ENCODE measurements around the gene MBOAT2. TPM values are rescaled to one million over a fixed set of nuclear protein-coding genes. Genes with fewer than 3 reads are reported as not detected.
"Not testable (repeated sequence)": the region's sequence is repeated elsewhere in the genome, so short reads cannot be mapped to it uniquely, and the experiment has no call there.

The MBOAT2 gene
- total and polyA plus RNA-seq, 4 donors, result 0.57 to 65.5 (median 3.2) TPM

- 70% methylated on average over 7 of the region's 7 CpGs for WGBS
- no peak overlapping the region for H3K9ac ChIP-seq (ENCODE audit: low read depth in 1 of 2, low read length in 2 of 2)
- H3K4me3 ChIP-seq (ENCODE audit: low read depth in 1 of 3, low read length in 3 of 3), result no peak overlapping the region
- no peak for DNase-seq (ENCODE audit: low spot score)
- TF ChIP-seq HNF4G (IDR thresholded peaks at IDR 0.05) (no peak), NR2F2 (IDR thresholded peaks at IDR 0.05) (no peak)
- no peak overlapping the region for H3K27ac ChIP-seq (ENCODE audit: low read depth in 1 of 2, low read length in 2 of 2)
- no peaks in the 10 kb centered on the region for H3K9me3 ChIP-seq (ENCODE audit: control insufficient read depth in 4 of 4, low read length in 3 of 4)
- H3K36me3 ChIP-seq (ENCODE audit: control insufficient read depth in 4 of 4, insufficient read depth in 3 of 4, low read depth in 1 of 4, low read length in 3 of 4), result no peaks in the 10 kb centered on the region
- H3K4me1 ChIP-seq (ENCODE audit: control insufficient read depth in 4 of 4, insufficient read depth in 4 of 4, low read length in 3 of 4), result no peaks in the 10 kb centered on the region
- no peaks in the 10 kb centered on the region for H3K27me3 ChIP-seq (ENCODE audit: control insufficient read depth in 4 of 4, insufficient read depth in 4 of 4, low read length in 3 of 4)
Measured at GRCh38 chr2:9045595-9045994, 42.1 kb upstream of the MBOAT2 start.

GRCh38 chr2:9043491-9043890 is 40.0 kb upstream of the MBOAT2 start:
- 79% methylated on average over 1 of the region's 2 CpGs for WGBS
- not testable (repeated sequence) for H3K4me3 ChIP-seq (ENCODE audit: low read depth in 1 of 3, low read length in 3 of 3); H3K4me1 ChIP-seq (ENCODE audit: control insufficient read depth in 4 of 4, insufficient read depth in 4 of 4, low read length in 3 of 4); H3K36me3 ChIP-seq (ENCODE audit: control insufficient read depth in 4 of 4, insufficient read depth in 3 of 4, low read depth in 1 of 4, low read length in 3 of 4); H3K9ac ChIP-seq (ENCODE audit: low read depth in 1 of 2, low read length in 2 of 2); H3K27ac ChIP-seq (ENCODE audit: low read depth in 1 of 2, low read length in 2 of 2); DNase-seq (ENCODE audit: low spot score); H3K9me3 ChIP-seq (ENCODE audit: control insufficient read depth in 4 of 4, low read length in 3 of 4); H3K27me3 ChIP-seq (ENCODE audit: control insufficient read depth in 4 of 4, insufficient read depth in 4 of 4, low read length in 3 of 4)

- Histone ChIP-seq H3K27ac (ENCODE audit: low read depth in 1 of 2, low read length in 2 of 2) (no peak overlapping the region), H3K27me3 (ENCODE audit: control insufficient read depth in 4 of 4, insufficient read depth in 4 of 4, low read length in 3 of 4) (peaks cover 0 to 2% (median 0%) of the 10 kb centered on the region in 4 donors), H3K9ac (ENCODE audit: low read depth in 1 of 2, low read length in 2 of 2) (no peak overlapping the region), H3K36me3 (ENCODE audit: control insufficient read depth in 4 of 4, insufficient read depth in 3 of 4, low read depth in 1 of 4, low read length in 3 of 4) (no peaks in the 10 kb centered on the region), H3K4me3 (ENCODE audit: low read depth in 1 of 3, low read length in 3 of 3) (no peak overlapping the region), H3K9me3 (ENCODE audit: control insufficient read depth in 4 of 4, low read length in 3 of 4) (peaks cover 0 to 3% (median 0%) of the 10 kb centered on the region in 4 donors), H3K4me1 (ENCODE audit: control insufficient read depth in 4 of 4, insufficient read depth in 4 of 4, low read length in 3 of 4) (no peaks in the 10 kb centered on the region)
- no peak for DNase-seq (ENCODE audit: low spot score)
- WGBS, result 45% methylated on average over 1 of the region's 1 CpG
- TF ChIP-seq JUND (IDR thresholded peaks at IDR 0.05) (no peak), ATF3 (IDR thresholded peaks at IDR 0.05) (no peak), SP1 (IDR thresholded peaks at IDR 0.05) (no peak), TAF1 (conservative IDR thresholded peaks at IDR 0.05) (no peak), GABPA (IDR thresholded peaks at IDR 0.05 in 1 of 2, conservative IDR thresholded peaks at IDR 0.05 in 1 of 2) (no peak), MAX (IDR thresholded peaks at IDR 0.05) (no peak), HNF4A (conservative IDR thresholded peaks at IDR 0.05) (no peak)
Measured at GRCh38 chr2:9037166-9037565, 33.7 kb upstream of the MBOAT2 start.

- TF ChIP-seq HNF4G (IDR thresholded peaks at IDR 0.05) (no peak), HNF4A (conservative IDR thresholded peaks at IDR 0.05) (no peak), RAD21 (IDR thresholded peaks at IDR 0.05) (no peak), NR2F2 (IDR thresholded peaks at IDR 0.05) (no peak), FOXA2 (IDR thresholded peaks at IDR 0.05) (no peak), JUND (IDR thresholded peaks at IDR 0.05) (no peak), EGR1 (IDR thresholded peaks at IDR 0.05; ENCODE audit: low read depth in 2 of 2) (no peak), CTCF (IDR thresholded peaks at IDR 0.05; ENCODE audit: low read depth, low read length, missing input control) (no peak), ATF3 (IDR thresholded peaks at IDR 0.05) (no peak)
- no peak overlapping the region for H3K27ac ChIP-seq (ENCODE audit: low read depth in 1 of 2, low read length in 2 of 2)
- H3K9me3 ChIP-seq (ENCODE audit: control insufficient read depth in 4 of 4, low read length in 3 of 4), result peaks cover 0 to 3% (median 0%) of the 10 kb centered on the region in 4 donors
- no peaks in the 10 kb centered on the region for H3K4me1 ChIP-seq (ENCODE audit: control insufficient read depth in 4 of 4, insufficient read depth in 4 of 4, low read length in 3 of 4)
- H3K9ac ChIP-seq (ENCODE audit: low read depth in 1 of 2, low read length in 2 of 2), result no peak overlapping the region
- no peak for DNase-seq (ENCODE audit: low spot score)
- H3K27me3 ChIP-seq (ENCODE audit: control insufficient read depth in 4 of 4, insufficient read depth in 4 of 4, low read length in 3 of 4), result peaks cover 0 to 2% (median 0%) of the 10 kb centered on the region in 4 donors
- no peaks in the 10 kb centered on the region for H3K36me3 ChIP-seq (ENCODE audit: control insufficient read depth in 4 of 4, insufficient read depth in 3 of 4, low read depth in 1 of 4, low read length in 3 of 4)
- WGBS, result 73% methylated on average over 7 of the region's 7 CpGs
- no peak overlapping the region for H3K4me3 ChIP-seq (ENCODE audit: low read depth in 1 of 3, low read length in 3 of 3)
Measured at GRCh38 chr2:9033385-9034168, 30.1 kb upstream of the MBOAT2 start.
